Memory B cell (primary cell): ENCODE results near the gene CACNA2D4.

ENCODE experiments used
- ATAC-seq: fragments of 150-1000 bp; cut with Tn5 transposase; 2 replicates; pipeline ENCODE4 v1.10.0; 2021; ENCODE audit warnings: low read depth, mild to moderate bottlenecking, moderate library complexity
- DNase-seq, 2 donors: peaks; one replicate each; pipeline ENCODE4 v3.0.0; 2022; ENCODE audit warnings: low spot score in 2 of 2
- H3K27ac Mint-ChIP-seq: one replicate; pipeline ENCODE4 v1.8.0; 2022; ENCODE audit warnings: mild to moderate bottlenecking, moderate library complexity, mixed read lengths
- H3K27me3 Mint-ChIP-seq: one replicate; pipeline ENCODE4 v1.8.0; 2022; ENCODE audit warnings: mixed read lengths
- H3K36me3 Mint-ChIP-seq: one replicate; pipeline ENCODE4 v1.8.0; 2022; ENCODE audit warnings: mild to moderate bottlenecking, mixed read lengths
- H3K4me1 Mint-ChIP-seq: one replicate; pipeline ENCODE4 v1.8.0; 2022; ENCODE audit warnings: mixed read lengths
- H3K4me3 Mint-ChIP-seq: one replicate; pipeline ENCODE4 v1.8.0; 2022; ENCODE audit warnings: mild to moderate bottlenecking, moderate library complexity, mixed read lengths
- H3K9me3 Mint-ChIP-seq: one replicate; pipeline ENCODE4 v1.8.0; 2022; ENCODE audit warnings: mixed read lengths

CACNA2D4 gene

DNA sequence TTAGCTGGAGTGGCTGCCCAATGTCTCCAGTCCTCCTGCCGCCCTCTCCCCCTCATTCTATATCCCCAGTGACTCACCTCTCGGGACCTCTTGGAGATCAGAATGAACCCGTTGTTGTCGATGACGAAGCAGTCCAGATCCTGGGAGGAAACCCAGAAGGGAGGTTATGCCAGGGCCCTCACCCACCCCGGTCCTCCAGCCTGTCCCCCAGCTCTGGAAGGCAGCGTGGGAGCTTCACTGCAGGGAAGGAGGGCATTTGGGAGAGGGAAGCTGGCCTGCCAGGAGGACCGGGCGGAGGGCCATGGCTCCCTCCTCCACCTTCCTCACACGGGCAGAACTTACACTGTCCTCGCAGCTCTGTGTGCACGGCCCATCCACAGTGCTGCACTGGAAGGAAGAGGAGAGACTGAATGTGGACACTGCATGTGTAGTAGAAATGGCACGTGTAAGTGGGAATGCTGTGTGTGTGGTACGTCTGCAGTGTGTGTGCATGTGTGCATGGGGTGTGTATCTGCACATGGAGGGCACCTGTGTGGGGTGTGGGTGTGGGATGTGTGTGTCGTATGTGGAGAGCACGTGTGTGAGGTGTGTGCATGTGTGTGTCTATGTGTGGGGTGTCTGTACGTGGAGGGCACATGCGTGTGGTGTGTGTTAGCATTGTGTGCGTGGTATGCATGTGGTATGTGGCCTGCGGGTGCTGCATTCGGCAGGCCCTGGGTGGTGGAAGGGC is 108.1 kb downstream of the CACNA2D4 start:
- H3K36me3 Mint-ChIP-seq: no peaks in the 10 kb centered on the region
- H3K27ac Mint-ChIP-seq: no peak overlapping the region
- no peaks in the 10 kb centered on the region for H3K4me1 Mint-ChIP-seq
- ATAC-seq (no peak), DNase-seq (no peak)
- no peaks in the 10 kb centered on the region for H3K9me3 Mint-ChIP-seq
- no peak overlapping the region for H3K4me3 Mint-ChIP-seq
- peaks cover 6% of the 10 kb centered on the region for H3K27me3 Mint-ChIP-seq

DNA sequence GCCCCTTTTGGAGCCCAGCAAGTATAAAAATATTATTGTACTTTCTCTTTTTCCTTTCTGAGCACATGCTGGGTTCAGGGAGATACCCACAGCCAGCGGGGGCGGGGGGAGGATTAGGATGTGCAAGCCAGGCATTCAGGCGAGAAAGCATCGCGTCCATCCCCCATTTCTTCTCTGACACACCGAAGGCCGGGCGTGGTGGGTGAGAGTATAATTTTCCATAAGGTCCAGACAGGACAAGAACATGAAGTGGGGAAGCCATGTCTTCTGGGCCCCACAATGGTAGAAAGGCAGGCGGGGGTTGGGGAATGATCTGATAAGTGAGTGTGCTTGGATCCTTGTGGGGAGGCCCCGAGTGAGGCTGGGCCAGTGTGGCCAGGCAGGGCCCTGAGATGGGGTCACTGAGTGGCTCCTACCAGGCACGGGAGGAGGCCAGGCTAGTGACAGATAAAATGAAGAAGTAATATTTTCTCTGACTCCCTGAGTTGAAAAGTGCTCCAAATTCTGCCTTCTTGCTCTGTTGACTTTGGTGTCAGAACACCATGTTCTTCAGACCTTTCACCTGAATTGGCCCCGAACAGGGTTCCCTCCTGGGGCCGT is 108.8 kb downstream of the CACNA2D4 start:
- peaks cover 5% of the 10 kb centered on the region for H3K27me3 Mint-ChIP-seq
- no peak overlapping the region for H3K27ac Mint-ChIP-seq
- H3K4me3 Mint-ChIP-seq: no peak overlapping the region
- no peaks in the 10 kb centered on the region for H3K36me3 Mint-ChIP-seq
- H3K4me1 Mint-ChIP-seq: no peaks in the 10 kb centered on the region
- DNase-seq (no peak), ATAC-seq (no peak)
- no peaks in the 10 kb centered on the region for H3K9me3 Mint-ChIP-seq

- no peak overlapping the region for H3K4me3 Mint-ChIP-seq
- ATAC-seq: no peak
- H3K4me1 Mint-ChIP-seq: no peaks in the 10 kb centered on the region
These were observed 109.5 kb downstream of the CACNA2D4 start for GRCh38 chr12:1808798-1809480.

DNA sequence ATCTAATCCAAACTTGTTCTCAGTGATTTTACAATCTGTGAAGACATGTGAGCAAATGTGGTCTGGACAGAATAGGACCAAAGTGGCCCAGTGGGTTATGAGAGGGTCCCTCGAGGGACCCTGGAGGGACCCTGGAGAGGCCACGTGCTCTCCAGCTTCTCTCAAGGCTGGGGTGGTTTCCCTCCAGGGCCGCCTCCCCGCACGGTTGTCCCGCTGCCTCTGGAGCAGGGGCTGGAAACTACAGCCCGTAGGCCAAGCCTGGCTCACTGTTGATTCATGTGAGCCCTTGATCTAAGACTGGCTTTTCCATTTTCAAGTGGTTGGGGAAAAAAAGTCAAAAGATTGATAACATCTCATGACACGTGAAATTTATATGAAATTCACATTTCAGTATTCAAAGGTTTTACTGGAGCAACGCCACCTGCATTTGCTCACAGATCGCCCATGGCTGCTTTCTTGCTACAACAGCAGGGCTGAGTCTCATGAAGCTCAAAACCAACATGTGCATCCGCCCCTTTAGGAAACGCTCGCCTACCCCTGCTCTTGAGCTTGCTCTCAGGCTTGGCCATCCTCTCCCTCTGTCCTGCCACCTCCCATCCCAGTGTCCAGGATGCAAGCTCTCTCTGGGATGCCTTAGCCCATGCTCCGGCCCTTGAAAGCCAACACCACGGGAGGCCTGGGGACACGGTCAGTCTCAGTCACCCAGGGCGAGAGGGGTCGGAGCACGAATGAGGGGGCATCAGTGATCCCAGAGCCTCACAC is 110.2 kb downstream of the CACNA2D4 start:
- H3K4me3 Mint-ChIP-seq: no peak overlapping the region

More at GRCh38 chr12:1808798-1809480, 109.5 kb downstream of the CACNA2D4 start:
- no peak for DNase-seq
- Mint-ChIP-seq H3K27ac (no peak overlapping the region), H3K9me3 (peaks cover 1% of the 10 kb centered on the region), H3K36me3 (no peaks in the 10 kb centered on the region), H3K27me3 (peaks cover 3% of the 10 kb centered on the region)

GRCh38 chr12:1807087-1807860 is 111.2 kb downstream of the CACNA2D4 start:
- Mint-ChIP-seq H3K4me1 (no peaks in the 10 kb centered on the region), H3K27me3 (peaks cover 3% of the 10 kb centered on the region), H3K27ac (no peak overlapping the region)

More for the DNA sequence above, 110.2 kb downstream of the CACNA2D4 start:
- H3K4me1 Mint-ChIP-seq: no peaks in the 10 kb centered on the region
- peaks cover 1% of the 10 kb centered on the region for H3K9me3 Mint-ChIP-seq
- H3K36me3 Mint-ChIP-seq: no peaks in the 10 kb centered on the region
- no peak for ATAC-seq
- no peak for DNase-seq
- peaks cover 3% of the 10 kb centered on the region for H3K27me3 Mint-ChIP-seq
- no peak overlapping the region for H3K27ac Mint-ChIP-seq

GRCh38 chr12:1806301-1807086 is 112.0 kb downstream of the CACNA2D4 start:
- H3K4me1 Mint-ChIP-seq: peaks cover 2% of the 10 kb centered on the region

More at GRCh38 chr12:1807087-1807860, 111.2 kb downstream of the CACNA2D4 start:
- peaks cover 1% of the 10 kb centered on the region for H3K9me3 Mint-ChIP-seq
- H3K4me3 Mint-ChIP-seq: no peak overlapping the region
- DNase-seq (no peak), ATAC-seq (no peak)
- H3K36me3 Mint-ChIP-seq: no peaks in the 10 kb centered on the region

GRCh38 chr12:1805441-1806081 is 112.9 kb downstream of the CACNA2D4 start:
- H3K4me3 Mint-ChIP-seq: no peak overlapping the region
- DNase-seq (no peak), ATAC-seq (no peak)
- no peak overlapping the region for H3K27ac Mint-ChIP-seq
- H3K4me1 Mint-ChIP-seq: peaks cover 7% of the 10 kb centered on the region
- H3K36me3 Mint-ChIP-seq: no peaks in the 10 kb centered on the region
- peaks cover 2% of the 10 kb centered on the region for H3K27me3 Mint-ChIP-seq
- H3K9me3 Mint-ChIP-seq: peaks cover 1% of the 10 kb centered on the region

More at GRCh38 chr12:1806301-1807086, 112.0 kb downstream of the CACNA2D4 start:
- Mint-ChIP-seq H3K27me3 (peaks cover 3% of the 10 kb centered on the region), H3K36me3 (no peaks in the 10 kb centered on the region), H3K9me3 (peaks cover 1% of the 10 kb centered on the region), H3K4me3 (no peak overlapping the region), H3K27ac (no peak overlapping the region)
- no peak for DNase-seq
- ATAC-seq: no peak

DNA sequence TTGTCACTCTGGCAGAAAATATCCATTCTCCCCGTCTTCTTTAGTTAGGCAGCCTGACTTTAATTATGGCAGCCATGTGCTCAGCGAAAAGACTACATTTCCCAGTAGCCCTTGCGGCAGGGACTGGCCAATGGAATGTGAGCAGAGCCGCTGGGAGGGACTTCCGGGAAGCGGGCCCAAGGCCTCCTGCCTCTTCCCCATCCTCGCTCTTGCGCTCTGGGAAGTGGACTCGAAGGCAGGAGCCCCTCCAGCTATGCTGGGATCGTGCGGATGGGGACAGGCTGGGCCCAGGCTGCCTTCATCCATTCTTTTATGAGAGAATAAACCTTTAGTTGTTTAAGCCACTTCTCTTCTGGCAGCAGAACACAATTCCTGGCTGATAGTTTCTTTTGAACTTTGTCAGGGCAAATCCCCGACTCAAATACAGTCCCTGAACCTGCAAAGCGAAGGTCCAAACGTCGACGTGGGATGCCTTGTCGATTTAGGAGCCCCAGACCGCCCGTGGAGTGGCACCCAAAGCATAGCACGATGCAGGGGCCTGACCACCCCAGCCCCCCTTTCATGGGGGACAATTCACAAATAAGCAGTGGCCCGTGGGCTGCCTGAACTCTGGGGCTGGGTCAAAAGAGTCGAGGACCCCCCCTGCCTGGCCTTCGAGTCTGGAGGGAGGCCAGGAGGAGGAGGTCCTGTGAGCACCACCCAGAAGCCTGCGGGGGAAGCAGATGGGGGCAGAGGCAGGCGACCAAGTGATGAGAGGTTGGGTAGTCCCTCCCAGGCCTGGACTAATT is 113.7 kb downstream of the CACNA2D4 start:
- Mint-ChIP-seq H3K27me3 (no peaks in the 10 kb centered on the region), H3K9me3 (peaks cover 1% of the 10 kb centered on the region), H3K36me3 (no peaks in the 10 kb centered on the region), H3K4me1 (peaks cover 12% of the 10 kb centered on the region), H3K27ac (peak overlapping the region; percentile 49), H3K4me3 (peak overlapping the region; percentile 59)
- peak; percentile 91 for ATAC-seq
- DNase-seq: peak; percentile 70 to 75

DNA sequence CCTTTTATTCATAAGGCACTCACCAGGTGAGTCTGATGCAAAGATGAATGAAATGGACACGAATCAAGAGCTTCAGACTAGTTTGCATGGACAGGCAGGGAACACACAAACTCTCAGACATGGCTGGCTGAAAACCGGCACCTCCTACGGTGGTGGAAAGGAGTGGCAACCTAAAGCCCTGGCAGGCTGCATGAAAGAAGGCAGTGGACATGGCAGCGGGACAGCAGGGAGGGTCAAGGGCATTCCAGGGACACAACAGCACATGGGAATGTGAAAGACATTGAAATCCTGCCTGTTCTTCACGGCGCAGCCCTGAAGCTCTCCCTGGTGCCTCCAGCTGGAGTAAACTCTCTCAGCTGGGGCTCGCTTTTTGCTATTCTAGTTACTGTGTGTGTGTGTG is 114.7 kb downstream of the CACNA2D4 start:
- ATAC-seq (no peak), DNase-seq (no peak)
- H3K9me3 Mint-ChIP-seq: peaks cover 1% of the 10 kb centered on the region
- no peak overlapping the region for H3K4me3 Mint-ChIP-seq
- H3K27ac Mint-ChIP-seq: no peak overlapping the region
- H3K27me3 Mint-ChIP-seq: no peaks in the 10 kb centered on the region
- no peaks in the 10 kb centered on the region for H3K36me3 Mint-ChIP-seq
- H3K4me1 Mint-ChIP-seq: peaks cover 17% of the 10 kb centered on the region

- Mint-ChIP-seq H3K36me3 (no peaks in the 10 kb centered on the region), H3K27ac (no peak overlapping the region), H3K9me3 (peaks cover 1% of the 10 kb centered on the region), H3K4me3 (no peak overlapping the region), H3K4me1 (peaks cover 19% of the 10 kb centered on the region), H3K27me3 (no peaks in the 10 kb centered on the region)
- DNase-seq (no peak), ATAC-seq (no peak)
These were observed 117.0 kb downstream of the CACNA2D4 start for GRCh38 chr12:1801303-1801975.

GRCh38 chr12:1800401-1801302 is 117.8 kb downstream of the CACNA2D4 start:
- H3K27me3 Mint-ChIP-seq: no peaks in the 10 kb centered on the region
- DNase-seq (peak; percentile 47 to 58), ATAC-seq (peak; percentile 28)
- peaks cover 1% of the 10 kb centered on the region for H3K9me3 Mint-ChIP-seq
- H3K36me3 Mint-ChIP-seq: no peaks in the 10 kb centered on the region
- peaks cover 21% of the 10 kb centered on the region for H3K4me1 Mint-ChIP-seq
- H3K27ac Mint-ChIP-seq: no peak overlapping the region
- H3K4me3 Mint-ChIP-seq: peak overlapping the region; percentile 37
